Astrocyte of the cerebellum (primary cell): ENCODE measurements around the gene LAIR1.

Experiments used
- DNase-seq: peaks from one replicate; pipeline ENCODE4 v3.0.0-alpha.2; 2011; ENCODE audit warnings: low read depth
- H3K4me3 ChIP-seq: 2 replicates; pipeline ENCODE4 v1.5.1; 2011; ENCODE audit warnings: mild to moderate bottlenecking, low read depth, low read length, moderate library complexity
- CTCF ChIP-seq: IDR thresholded peaks from 2 replicates; pipeline ENCODE4 v1.5.1; 2012; ENCODE audit warnings: low read length, low read depth, moderate library complexity, mild to moderate bottlenecking; ENCODE audit errors: missing control alignments
- in situ Hi-C: cut with HindIII; loops from 2 replicates; pipeline ENCODE4 v1.10.0; 2017; ENCODE audit warnings: low sequenced_read_pairs

The LAIR1 gene

DNA sequence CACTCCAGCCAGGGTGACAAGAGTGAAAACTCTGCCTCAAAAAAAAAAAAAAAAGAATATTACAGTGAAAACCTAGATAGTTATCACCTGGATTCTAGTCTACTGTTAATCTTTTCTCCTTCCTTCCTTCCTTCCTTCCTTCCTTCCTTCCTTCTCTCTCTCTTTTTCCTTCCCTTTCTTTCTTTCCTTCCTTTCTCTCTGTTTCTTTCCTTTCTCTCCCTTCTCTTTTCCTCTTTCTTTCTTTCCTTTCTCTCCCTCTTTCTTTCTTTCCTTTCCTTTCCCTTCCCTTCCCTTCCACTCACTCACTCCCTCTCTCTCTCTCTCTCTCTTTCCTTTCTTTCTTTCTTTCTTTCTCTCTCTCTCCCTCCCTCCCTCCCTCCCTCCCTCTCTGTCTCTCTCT is 40.9 kb upstream of the LAIR1 start:
- in situ Hi-C loops = no loop called here
- no peak for TF ChIP-seq CTCF
- H3K4me3 ChIP-seq = no peak overlapping the region
- DNase-seq = no peak

DNA sequence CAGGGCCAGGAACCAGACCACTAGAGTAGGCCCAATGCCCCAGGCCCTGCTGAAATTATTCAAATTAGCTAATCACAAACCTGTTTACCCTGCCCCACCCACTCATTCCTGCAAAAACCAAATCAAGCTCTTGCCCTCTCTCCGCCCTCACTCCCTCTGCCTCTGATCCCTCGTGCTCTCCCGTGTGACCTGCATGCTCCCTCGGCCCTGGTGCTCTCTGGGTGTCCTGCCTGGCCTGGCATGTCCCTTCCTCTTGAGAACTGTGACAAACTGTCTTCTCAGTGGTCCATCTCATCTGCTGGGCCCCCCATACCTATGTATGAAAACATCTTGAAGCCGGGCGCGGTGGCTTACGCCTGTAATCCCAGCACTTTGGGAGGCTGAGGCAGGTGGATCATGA is 38.3 kb upstream of the LAIR1 start:
- in situ Hi-C loops = no loop called here
- DNase-seq = no peak
- TF ChIP-seq CTCF = no peak
- no peak overlapping the region for H3K4me3 ChIP-seq

DNA sequence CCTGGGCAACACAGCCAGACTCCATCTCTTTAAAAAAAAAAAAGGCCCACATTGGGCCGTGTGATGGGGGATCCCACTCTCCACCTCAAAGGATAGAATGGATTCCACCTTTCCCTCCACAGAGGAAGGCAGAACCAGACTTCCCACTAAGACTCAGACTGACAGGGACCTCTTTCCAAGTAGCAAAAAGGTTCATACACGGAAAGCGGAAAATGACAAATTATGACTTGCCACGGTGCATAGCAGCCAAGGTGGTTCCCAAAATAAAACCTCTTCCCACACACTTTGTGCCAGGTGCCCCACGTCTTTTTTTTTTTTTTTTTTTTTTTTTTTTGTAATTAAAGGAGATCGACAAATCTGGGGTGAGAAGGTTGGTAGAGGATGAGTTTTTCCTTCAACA is 36.2 kb upstream of the LAIR1 start:
- H3K4me3 ChIP-seq = no peak overlapping the region
- in situ Hi-C loops = no loop called here
- no peak for DNase-seq
- no peak for TF ChIP-seq CTCF

DNA sequence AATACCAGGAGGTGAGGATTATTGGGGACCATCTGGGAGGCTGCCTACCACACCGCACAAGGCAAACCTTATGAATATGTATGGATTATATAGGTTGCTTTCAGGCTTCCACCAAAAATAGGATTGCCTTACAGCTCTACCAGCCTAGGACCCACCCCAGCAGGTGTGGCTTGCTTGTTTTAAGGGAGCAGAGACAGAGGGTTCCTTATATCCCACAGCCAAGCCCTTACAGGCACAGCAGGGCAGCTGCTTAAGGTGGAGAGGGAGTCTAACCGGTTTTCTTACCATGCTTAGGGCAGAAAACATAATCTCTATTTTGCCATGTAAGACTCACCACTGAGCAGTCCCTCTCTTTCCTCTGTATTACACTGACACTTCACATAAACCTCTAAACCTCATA is 34.5 kb upstream of the LAIR1 start:
- DNase-seq = no peak
- no peak for TF ChIP-seq CTCF
- H3K4me3 ChIP-seq = no peak overlapping the region
- in situ Hi-C loops = no loop called here

- DNase-seq = no peak
- TF ChIP-seq CTCF = no peak
- no peak overlapping the region for H3K4me3 ChIP-seq
- in situ Hi-C loops = no loop called here
Observed at GRCh38 chr19:54395685-54396084, 31.0 kb upstream of the LAIR1 start.

DNA sequence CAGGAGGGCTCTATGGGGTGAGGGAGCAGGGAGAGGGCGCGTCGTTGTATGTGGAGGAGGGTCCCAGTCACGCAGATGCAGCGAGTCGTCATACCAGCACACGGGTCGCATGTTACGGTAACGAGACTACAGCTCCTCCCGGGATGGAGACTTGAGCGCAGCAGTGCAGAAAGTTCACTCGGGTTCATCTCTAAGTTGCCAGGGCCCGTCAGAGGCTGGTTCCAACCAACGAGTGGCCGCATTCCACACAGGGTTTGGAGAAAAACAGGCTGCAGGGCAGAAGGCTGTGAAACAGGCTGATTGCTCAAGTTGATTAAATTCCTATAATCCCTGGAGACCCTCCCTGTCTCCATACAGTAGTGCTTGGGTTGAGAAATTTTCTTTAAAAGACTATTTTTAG is 28.6 kb upstream of the LAIR1 start:
- in situ Hi-C loops = no loop called here
- DNase-seq = no peak
- no peak overlapping the region for H3K4me3 ChIP-seq
- TF ChIP-seq CTCF = no peak

GRCh38 chr19:54392105-54392504 is 27.4 kb upstream of the LAIR1 start:
- no peak overlapping the region for H3K4me3 ChIP-seq
- in situ Hi-C loops = no loop called here
- TF ChIP-seq CTCF = no peak
- DNase-seq = no peak
